GM12891 (cell line): Measurements from ENCODE around the gene SYCP2.

Experiments
- PAX5 ChIP-seq: IDR thresholded peaks from 2 replicates; pipeline ENCODE4 v1.6.1; 2011; ENCODE audit warnings: low read length, moderate library complexity, mild to moderate bottlenecking; ENCODE audit not compliant: insufficient read depth, severe bottlenecking
- POLR2A ChIP-seq: IDR thresholded peaks from 2 replicates; pipeline ENCODE4 v1.6.1; 2011; ENCODE audit warnings: low read depth, low read length, control low read depth
- POLR2AphosphoS5 ChIP-seq: IDR thresholded peaks from 2 replicates; pipeline ENCODE4 v1.6.1; 2011; ENCODE audit warnings: low read depth, low read length, control low read depth
- POU2F2 ChIP-seq: IDR thresholded peaks from 2 replicates; pipeline ENCODE4 v1.6.1; 2011; ENCODE audit warnings: low read depth, mild to moderate bottlenecking, control low read depth, low read length, moderate library complexity
- SPI1 ChIP-seq: IDR thresholded peaks from 2 replicates; pipeline ENCODE4 v1.6.1; 2011; ENCODE audit warnings: low read depth, low read length, control low read depth
- TAF1 ChIP-seq: IDR thresholded peaks from 2 replicates; pipeline ENCODE4 v1.6.1; 2011; ENCODE audit warnings: low read depth, low read length, control low read depth

DNA sequence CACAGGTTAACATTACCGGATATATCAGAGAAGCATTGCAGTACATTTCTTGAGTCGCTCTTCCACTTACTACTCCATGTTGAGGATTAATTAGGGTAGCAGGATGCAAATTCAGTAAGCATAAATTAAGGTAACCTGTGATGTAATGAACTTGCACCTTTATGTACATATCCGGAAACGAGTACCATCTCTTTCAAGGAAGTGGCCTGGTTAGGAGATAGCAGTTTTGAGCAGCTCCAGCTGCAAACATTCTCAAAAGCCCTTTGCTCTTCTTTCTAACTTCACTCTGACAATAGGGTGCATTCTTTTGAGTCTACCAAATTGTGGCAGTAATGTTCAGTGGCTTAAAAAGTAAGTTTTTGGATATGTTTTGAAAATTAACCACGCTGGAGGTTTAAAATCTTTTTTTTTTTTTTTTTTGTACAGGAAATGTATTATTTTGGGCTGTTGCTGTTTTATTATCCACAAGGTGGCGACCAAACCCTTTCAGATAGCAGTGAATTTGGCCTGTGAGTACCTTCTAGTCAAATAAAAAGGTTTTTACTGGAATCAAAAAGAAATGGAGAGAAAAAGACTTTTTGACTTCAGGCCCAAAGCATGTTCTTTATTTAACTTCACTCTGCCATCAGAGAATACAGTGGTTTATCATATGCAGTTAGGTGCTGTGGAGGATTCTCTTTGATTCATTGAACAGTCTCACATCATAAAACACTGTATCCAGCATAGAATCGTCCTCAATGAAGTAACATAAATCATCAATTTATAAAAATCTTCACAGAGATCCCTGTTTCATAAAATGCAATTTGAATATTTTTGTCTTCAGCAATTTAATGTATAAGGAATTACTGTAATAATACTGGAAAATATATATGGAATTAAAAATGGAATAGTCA lies 15.6 kb upstream of the SYCP2 start:
- TF ChIP-seq TAF1 (no peak), POLR2AphosphoS5 (no peak), POLR2A (no peak), PAX5 (no peak), SPI1 (no peak), POU2F2 (no peak)
